HG02588 (cell line): Measurements from ENCODE around the gene ZMAT3.
"Not testable (repeated sequence)": the region's sequence is repeated elsewhere in the genome, so short reads cannot be mapped to it uniquely, and the experiment has no call there.

ENCODE experiments used
- ATAC-seq: cut with Tn5 transposase; IDR thresholded peaks from one replicate; pipeline ENCODE4 v1.9.1; 2021; ENCODE audit warnings: mild to moderate bottlenecking, moderate library complexity; ENCODE audit not compliant: unreplicated experiment

Gene ZMAT3

DNA sequence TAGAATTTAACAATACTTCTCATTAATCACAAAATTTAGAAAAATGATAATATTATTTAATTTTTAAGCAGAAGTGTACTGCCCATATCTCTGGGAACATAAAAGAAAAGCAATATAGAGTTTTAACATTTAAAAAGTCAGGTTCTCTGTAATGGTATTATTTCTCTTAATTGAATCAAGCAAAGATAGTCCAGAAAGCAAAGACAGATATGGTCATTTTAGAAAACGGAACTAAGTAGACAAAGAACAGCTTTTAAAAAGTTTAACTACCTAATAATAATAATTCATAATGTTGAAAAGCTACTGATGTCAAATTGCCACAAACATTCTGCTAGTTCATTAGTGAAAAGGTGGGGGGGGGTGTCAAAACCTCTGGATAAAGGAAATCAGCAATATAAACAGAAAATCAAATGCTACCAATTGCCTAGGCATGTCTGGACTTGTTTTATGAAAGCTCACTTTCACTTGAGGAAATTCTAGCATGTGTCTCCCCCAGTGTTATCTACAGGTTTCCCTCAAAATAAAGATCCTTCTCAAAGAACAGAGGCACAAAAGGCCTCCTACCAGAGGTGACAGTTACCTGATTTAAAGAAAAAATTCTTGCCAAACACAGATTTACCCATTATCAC, 1.7 kb downstream of the ZMAT3 start:
- ATAC-seq: no peak

DNA sequence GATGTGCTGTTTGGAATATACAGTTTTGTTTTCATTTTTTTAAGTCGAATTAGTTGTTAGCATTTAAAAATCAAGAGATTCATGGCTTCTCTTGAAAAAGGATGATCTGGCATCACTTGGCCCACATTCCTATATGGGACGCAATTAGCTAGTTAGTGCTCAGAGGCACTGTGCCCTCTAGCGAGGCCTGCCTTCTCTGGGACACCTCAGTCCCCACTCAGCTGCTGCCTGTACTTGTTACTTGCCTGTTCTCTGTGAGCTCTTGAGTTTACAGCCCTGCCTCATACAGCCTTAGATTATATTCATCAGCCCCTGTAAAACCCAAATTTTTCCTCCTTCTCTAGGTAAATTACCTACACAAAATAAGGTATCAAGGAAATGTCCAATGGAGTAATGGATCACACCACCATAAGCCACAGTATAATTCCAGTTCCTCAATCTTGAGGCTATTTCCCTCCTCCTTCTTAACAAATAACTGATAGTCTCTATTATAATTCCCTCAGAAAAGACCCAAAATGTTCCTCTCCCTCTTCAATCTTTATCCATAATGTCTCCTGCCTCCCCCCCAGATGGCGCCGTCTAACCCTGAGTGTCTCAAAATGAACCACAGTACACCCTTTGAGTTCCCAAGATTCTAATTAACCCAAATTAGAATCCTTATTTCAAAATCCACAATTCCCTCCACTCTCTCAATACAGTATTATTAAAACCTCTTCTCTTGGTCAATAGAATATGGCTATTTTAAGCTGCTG, 2.7 kb downstream of the ZMAT3 start:
- no peak for ATAC-seq

DNA sequence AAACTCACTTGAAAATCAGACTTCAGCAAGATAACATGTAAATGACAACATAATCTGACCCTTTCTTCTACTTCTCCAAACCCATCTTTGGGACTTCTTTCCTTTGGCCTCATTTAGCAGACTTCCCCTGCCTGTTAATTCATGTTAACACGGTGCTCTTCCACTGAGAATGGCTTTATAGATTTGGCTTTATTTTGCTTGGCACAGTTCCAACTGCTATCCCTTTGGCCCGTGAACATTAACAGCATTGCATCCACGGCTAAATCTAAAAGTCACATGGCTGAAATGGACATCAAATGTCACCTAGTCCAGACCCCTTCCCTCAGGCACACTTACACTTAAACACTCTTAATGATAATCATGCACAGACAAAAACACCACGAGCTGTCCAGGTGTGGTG, 3.8 kb downstream of the ZMAT3 start:
- ATAC-seq: no peak

DNA sequence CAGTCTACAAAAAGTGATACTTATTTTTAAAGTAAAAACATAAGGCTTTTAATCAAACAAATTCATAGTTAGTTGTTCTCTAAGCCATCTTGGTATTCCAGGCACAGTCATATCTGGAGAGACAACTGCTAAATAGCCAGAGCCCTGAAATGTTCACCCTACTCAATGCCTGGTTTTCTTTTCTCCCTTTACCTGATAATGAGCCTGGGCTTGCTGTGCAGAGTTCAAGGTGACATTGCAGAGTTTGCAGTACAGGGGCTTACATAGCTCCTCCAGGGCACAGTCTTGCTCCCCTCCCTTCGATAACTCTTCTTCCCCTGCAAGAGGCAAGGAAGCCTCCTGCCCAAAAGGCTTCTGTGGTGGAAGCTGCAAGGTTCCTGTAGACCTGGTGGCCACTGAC, 4.3 kb downstream of the ZMAT3 start:
- no peak for ATAC-seq

DNA sequence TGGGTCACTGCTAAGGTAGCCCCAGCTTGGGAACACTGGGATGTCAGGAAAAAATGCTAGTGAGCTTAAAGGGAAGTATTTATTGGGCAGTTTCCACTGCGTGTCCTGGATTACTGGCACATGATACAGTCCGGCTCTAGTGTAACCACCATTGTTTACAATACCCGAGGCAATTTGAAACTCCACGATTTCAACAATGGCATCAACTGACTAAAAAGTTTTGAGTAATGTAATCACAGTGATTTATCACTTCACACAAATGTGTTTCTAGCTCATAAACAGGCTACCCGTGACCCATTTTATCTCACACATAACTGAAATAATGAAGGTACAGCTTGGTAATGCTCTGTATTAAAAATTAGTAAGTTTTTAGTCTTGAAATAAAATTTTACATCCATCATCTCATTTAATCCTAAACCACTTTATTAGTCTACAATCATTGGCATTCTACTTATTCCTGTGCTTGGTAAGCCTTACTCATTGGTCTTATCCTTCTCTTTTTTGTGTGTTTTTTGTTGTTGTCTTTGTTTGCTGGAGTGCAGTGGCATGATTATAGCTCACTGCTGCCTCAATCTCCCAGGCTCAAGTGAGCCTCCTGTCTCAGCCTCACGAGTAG, 7.6 kb downstream of the ZMAT3 start:
- ATAC-seq: no peak

DNA sequence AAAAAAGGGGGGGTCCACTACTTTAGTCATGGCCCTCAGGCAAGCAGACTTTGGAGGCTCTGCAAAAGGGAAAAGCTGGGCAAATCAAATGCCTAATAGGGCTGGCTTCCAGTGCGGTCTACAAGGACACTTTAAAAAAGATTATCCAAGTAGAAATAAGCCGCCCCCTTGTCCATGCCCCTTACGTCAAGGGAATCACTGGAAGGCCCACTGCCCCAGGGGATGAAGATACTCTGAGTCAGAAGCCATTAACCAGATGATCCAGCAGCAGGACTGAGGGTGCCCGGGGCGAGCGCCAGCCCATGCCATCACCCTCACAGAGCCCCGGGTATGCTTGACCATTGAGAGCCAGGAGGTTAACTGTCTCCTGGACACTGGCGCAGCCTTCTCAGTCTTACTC, 15.3 kb downstream of the ZMAT3 start:
- ATAC-seq: no peak

DNA sequence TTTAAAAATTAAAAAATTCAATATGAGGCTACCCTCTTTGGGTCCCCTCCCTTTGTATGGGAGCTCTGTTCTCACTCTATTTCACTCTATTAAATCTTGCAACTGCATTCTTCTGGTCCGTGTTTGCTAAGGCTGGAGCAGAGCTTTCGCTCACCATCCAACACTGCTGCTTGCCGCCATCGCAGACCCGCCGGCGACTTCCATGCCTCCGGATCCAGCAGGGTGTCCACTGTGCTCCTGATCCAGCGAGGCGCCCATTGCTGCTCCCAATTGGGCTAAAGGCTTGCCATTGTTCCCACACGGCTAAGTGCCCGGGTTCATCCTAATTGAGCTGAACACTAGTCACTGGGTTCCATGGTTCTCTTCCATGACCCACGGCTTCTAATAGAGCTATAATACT, 17.0 kb downstream of the ZMAT3 start:
- ATAC-seq: not testable (repeated sequence)

DNA sequence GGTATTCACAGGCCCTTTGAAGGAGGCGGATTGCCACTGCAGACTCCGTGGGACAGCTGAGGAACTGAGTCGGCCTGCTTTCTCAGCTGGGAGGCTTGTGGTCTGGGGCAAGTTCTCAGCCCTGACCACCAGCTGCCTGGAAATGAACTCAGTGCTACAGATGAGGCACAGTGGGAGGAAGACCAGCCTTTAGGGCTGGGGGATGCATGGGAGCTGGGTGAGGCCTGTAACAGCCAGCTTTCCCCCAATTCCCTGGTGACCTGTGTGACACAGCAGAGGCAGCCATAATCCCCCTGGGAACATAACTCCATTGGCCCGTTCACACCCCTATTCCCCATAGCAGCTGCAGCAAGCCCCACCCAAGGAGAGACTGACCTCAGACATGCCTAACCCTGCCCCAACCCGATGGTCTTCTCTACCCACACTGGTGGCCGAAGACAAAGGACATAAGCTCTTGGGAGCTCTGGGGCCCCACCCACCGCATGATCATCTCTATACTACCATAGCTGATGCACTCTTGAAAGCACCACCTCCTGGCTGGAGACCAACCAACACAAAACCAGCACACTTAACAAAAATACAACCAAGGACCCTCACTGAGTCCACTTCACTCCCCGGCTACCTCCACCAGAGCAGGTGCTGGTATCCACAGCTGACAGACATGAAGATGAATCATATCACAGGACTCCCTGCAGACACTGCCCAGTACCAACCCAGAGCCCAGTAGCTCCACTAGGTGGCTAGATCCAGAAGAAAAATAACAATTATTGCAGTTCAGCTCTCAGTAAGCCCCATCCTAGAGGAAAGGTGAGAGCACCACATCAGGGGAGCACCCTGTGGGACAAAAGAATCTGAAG, 24.9 kb downstream of the ZMAT3 start:
- peak; percentile 84 for ATAC-seq

DNA sequence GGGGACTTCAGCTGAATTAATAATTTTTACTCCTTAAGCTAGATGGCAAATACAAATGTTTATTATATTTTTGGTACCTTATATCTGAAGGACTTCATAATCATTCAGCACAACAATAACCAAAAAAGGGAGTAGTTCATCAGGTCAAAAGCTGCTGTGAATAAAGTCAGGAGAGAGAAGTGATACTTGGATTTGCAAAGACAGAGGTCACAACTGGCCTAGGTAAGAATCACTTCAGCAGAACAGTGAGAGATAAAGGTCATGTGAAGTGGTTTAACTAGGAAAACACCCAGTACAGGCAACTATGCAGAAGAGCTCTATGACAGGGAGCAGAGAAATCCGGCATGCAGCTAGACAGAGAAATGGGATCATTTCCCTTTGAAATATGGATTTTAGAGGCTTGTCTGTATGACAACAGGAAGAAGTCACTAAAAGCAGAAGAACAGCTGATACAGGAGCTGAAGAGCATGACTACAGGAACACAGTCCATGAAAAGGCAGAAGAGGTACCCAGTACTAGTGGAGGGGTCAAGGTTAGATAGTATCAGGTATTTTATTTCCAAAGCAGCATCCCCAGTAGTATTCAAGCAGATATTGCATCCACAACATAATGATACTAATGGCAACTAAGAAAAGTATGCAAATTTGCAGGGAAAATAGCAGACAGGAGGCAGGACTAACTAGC, 25.7 kb downstream of the ZMAT3 start:
- ATAC-seq: peak; percentile 54

DNA sequence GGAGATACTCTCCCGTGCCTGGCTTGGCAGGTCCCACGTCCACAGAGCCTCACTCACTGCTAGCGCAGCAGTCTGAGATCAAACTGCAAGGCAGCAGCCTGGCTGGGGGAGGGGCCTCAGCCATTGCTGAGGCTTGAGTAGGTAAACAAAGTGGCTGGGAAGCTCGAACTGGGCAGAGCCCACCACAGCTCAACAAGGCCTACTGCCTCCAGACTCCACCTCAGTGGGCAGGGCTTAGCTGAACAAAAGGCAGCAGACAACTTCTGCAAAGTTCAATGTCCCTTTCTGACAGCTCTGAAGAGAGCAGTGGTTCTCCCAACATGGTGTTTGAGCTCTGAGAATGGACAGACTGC, 32.7 kb downstream of the ZMAT3 start:
- ATAC-seq: not testable (repeated sequence)

DNA sequence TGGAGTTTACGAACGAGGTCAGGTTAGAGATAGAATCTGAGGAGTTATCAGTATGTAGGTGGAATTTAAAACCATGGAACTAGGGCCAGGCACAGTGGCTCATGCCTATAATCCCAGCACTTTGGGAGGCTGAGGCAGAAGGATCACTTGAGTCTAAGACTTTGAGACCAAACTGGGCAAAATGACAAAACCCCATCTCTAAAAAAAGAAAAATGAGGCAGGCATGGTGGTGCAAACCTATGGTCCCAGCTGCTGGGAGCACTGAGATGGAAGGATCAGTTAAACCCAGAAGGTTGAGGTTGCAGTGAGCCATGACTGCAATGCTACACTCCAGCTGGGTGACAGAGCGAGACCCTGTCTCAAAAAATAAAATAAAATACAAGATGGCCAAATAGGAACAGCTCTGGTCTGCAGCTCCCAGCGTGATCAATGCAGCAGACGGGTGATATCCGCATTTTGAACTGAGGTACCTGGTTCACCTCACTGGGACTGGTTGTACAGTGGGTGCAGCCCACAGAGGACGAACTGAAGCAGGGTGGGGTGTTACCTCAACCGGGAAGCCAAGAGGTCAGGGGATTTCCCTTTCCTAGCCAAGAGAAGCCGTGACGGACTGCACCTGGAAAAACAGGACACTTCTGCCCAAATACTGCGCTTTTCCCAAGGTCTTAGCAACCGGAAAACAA, 33.3 kb downstream of the ZMAT3 start:
- no peak for ATAC-seq

DNA sequence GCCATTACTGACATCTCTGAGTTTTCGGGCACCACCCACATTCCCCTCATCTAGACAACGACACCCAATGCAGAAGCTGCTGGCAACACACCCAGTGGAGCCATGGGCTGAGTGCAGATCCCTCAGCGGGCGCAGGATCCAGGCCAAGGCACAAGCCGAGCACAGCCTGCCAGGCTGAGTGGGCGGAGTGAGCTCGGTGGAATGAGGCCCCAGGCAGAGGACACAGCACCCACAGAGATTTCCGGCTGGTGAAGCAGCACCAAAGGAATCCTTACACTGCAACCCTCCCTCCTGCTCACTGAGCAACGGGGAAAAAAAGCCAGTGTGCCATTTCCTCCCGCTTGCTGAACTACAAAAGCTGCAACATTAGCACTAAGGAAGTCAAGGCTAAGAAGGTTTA, 34.3 kb downstream of the ZMAT3 start:
- ATAC-seq: no peak

DNA sequence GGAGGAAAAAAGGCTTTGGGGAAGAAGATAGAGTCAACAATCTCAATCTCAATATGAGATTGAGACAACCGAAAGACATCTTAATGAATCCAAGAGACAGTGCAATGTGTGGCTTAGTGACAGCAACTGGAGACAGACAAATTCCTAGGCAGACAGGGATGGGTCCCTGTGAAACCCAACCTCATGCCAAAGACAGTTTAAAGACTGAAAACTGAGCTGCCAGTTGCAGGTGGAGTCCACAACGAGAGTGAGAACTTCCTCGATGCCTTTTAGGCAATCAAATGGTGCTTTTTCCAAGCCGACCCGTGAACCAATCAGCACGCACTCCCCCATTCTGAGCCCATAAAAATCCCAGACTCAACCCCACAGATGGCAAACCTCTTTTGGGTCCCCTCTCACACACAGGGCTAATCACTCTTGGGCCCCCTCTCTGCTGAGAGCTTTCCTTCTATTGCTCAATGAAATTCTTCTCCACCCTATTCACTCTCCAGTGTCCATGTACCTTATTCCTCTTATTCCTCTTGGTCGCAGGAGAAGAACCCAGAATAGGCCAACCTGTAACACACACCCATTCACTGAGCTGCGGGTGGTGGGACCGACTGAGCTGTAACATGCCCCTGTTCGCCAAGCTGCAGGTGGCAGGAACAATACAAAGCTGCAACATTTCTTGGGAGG, 34.8 kb downstream of the ZMAT3 start:
- no peak for ATAC-seq

DNA sequence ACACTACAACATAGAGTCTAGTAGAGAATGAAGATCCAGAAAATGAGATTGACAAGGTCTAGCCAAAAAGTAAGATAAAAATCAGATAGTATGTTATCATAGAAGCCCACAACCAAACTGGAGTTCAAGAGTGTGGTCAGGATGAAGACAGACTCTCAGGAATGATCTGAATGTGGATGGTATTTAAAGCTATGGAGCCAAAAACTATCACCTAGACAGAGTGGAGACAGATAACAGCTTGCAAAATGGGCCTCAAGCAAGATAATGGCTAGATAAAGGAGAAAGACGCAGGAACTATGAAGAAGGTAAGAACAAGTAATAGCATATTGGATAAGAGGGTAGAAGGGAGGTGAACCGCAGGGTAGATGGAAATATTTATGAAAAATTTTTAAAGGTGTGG, 35.4 kb downstream of the ZMAT3 start:
- ATAC-seq: no peak

DNA sequence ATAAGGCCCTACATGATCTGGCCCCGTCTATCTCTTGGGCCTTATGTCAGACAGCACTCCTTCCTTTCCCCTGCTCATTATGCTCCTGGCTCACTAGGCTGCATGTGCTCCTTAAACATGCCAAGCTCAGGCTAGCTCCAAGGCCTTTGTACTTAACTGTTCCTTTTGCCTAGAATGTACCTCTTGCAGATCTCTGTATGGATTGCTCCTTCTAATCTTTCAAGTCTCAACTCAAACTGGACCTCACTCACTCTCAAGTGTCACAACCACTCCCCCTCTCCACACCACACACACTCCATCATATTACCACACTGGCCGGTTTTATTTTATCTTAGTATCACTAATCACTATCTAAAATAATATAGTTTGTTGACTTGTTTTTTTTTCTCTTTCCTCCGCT, 36.4 kb downstream of the ZMAT3 start:
- ATAC-seq: no peak

DNA sequence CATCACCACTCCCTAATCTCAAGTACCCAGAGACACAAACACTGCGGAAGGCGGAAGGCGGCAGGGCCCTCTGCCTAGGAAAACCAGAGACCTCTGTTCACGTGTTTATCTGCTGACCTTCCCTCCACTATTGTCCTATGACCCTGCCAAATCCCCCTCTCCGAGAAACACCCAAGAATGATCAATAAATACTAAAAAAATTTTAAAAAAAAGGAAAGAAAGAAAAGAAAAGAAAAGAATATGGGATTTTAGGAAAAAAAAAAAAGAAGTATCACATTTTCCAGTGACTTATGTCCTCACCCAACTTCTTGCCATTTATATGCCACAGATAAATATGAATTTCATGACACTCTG, 38.3 kb downstream of the ZMAT3 start:
- not testable (repeated sequence) for ATAC-seq

DNA sequence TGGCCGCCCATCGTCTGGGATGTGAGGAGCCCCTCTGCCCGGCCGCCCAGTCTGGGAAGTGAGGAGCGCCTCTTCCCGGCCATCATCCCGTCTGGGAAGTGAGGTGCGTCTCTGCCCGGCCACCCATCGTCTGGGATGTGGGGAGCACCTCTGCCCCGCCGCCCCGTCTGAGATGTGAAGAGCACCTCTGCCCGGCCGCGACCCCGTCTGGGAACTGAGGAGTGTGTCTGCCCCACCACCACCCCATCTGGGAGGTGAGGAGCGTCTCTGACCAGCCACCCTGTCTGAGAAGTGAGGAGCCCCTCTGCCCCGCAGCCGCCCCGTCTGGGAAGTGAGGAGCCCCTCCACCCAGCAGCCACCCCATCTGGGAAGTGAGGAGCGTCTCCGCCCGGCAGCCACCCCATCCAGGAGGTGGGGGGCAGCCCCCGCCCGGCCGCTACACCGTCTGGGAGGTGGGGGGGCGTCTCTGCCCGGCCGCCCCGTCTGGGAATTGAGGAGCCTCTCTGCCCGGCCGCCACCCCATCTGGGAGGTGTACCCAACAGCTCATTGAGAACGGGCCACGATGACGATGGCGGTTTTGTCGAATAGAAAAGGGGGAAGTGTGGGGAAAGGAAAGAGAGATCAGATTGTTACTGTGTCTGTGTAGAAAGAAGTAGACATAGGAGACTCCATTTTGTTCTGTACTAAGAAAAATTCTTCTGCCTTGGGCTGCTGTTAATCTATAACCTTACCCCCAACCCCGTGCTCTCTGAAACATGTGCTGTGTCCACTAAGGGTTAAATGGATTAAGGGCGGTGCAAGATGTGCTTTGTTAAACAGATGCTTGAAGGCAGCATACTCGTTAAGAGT, 38.9 kb downstream of the ZMAT3 start:
- not testable (repeated sequence) for ATAC-seq

DNA sequence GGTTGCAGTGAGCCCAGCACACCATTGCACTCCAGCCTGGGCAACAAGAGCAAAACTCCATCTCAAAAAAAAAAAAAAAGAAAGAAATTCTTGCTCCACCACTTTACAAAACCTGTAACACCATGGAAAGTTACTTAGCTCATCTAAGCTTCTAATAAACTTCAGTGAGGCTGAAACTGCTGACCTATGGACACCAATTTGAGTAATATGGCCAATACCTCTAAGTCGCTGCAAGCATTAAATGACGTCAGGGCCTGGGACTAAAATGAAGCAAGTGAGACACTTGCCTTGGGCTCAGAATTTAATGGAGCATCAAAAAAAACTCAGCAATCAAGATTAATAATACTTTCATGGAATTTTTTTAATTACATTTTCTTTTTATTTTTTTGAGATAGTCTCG, 42.5 kb downstream of the ZMAT3 start:
- ATAC-seq: no peak

DNA sequence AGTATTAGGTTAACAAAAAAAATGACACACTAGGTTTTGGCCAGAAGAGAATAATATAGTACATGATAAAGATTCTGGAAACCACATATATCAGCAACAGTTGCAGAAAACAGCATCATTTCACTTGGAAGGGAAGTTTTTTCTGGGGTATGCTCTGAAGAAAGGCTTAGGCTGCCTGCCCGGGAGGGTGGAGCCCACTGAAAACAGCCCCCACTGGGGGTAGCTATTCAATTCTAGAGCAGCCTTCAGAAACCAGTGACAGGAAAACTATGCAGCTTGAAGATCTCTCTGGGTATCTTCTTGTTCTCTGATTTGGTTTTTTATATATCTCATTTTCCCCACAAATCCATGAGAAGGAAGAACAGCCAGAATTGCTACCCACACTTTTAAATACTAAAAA, 43.2 kb downstream of the ZMAT3 start:
- no peak for ATAC-seq
